ENCODE data around the gene HOXC11.
A peak's percentile ranks its signal among the peaks of the same experiment; 100 is the strongest.

The HOXC11 gene

GRCh38 chr12:53977596-53978445 lies 4.9 kb downstream of the HOXC11 start:
- DNase-seq: no peak
- TF ChIP-seq POLR2A (IDR thresholded peaks at IDR 0.05; ENCODE audit: low read length) (no peak), GATA1 (IDR thresholded peaks at IDR 0.05; ENCODE audit: low read depth, low read length) (no peak)

GRCh38 chr12:53978477-53979356 lies 5.8 kb downstream of the HOXC11 start:
- DNase-seq: no peak
- TF ChIP-seq POLR2A (IDR thresholded peaks at IDR 0.05; ENCODE audit: low read length) (no peak), GATA1 (IDR thresholded peaks at IDR 0.05; ENCODE audit: low read depth, low read length) (no peak)

- TF ChIP-seq POLR2A (IDR thresholded peaks at IDR 0.05; ENCODE audit: low read length): no peak
- no peak for TF ChIP-seq GATA1 (IDR thresholded peaks at IDR 0.05; ENCODE audit: low read depth, low read length)
- DNase-seq: no peak
Measured at GRCh38 chr12:53980104-53980801, 7.3 kb downstream of the HOXC11 start.

- no peak for DNase-seq
- TF ChIP-seq GATA1 (IDR thresholded peaks at IDR 0.05; ENCODE audit: low read depth, low read length) (no peak), POLR2A (IDR thresholded peaks at IDR 0.05; ENCODE audit: low read length) (no peak)
Measured at GRCh38 chr12:53980802-53981496, 8.0 kb downstream of the HOXC11 start.

GRCh38 chr12:53981634-53982565 lies 9.0 kb downstream of the HOXC11 start:
- no peak for TF ChIP-seq POLR2A (IDR thresholded peaks at IDR 0.05; ENCODE audit: low read length)
- TF ChIP-seq GATA1 (IDR thresholded peaks at IDR 0.05; ENCODE audit: low read depth, low read length): no peak

GRCh38 chr12:53982648-53983567 lies 10.0 kb downstream of the HOXC11 start:
- TF ChIP-seq GATA1 (IDR thresholded peaks at IDR 0.05; ENCODE audit: low read depth, low read length) (no peak), POLR2A (IDR thresholded peaks at IDR 0.05; ENCODE audit: low read length) (no peak)
- no peak for DNase-seq

More at GRCh38 chr12:53981634-53982565, 9.0 kb downstream of the HOXC11 start:
- DNase-seq: no peak

- DNase-seq: no peak
- TF ChIP-seq GATA1 (IDR thresholded peaks at IDR 0.05; ENCODE audit: low read depth, low read length) (no peak), POLR2A (IDR thresholded peaks at IDR 0.05; ENCODE audit: low read length) (no peak)
Measured at GRCh38 chr12:53983568-53983949, 10.6 kb downstream of the HOXC11 start.

- TF ChIP-seq GATA1 (IDR thresholded peaks at IDR 0.05; ENCODE audit: low read depth, low read length): no peak
- TF ChIP-seq POLR2A (IDR thresholded peaks at IDR 0.05; ENCODE audit: low read length): no peak
- DNase-seq: no peak
Measured at GRCh38 chr12:53983950-53984572, 11.1 kb downstream of the HOXC11 start.

- DNase-seq: peak; percentile 85 to 92
- no peak for TF ChIP-seq POLR2A (IDR thresholded peaks at IDR 0.05; ENCODE audit: low read length)
- no peak for TF ChIP-seq GATA1 (IDR thresholded peaks at IDR 0.05; ENCODE audit: low read depth, low read length)
Measured at GRCh38 chr12:53984901-53985691, 12.2 kb downstream of the HOXC11 start, which contains the start of gene HOXC10. Gene HOXC10 (plus strand): TSS chr12:53985146. CDS start chr12:53985260, 114 bp downstream.

GRCh38 chr12:53985692-53985993 lies 12.7 kb downstream of the HOXC11 start:
- no peak for TF ChIP-seq GATA1 (IDR thresholded peaks at IDR 0.05; ENCODE audit: low read depth, low read length)
- no peak for TF ChIP-seq POLR2A (IDR thresholded peaks at IDR 0.05; ENCODE audit: low read length)
- DNase-seq: no peak

Data from erythroblast (primary cell).